ENCODE measurements around the gene ANO2.

ANO2 gene

GRCh38 chr12:5737778-5738177 lies 207.3 kb downstream of the ANO2 start:
- no peak for TF ChIP-seq CTCF (conservative IDR thresholded peaks at IDR 0.05; ENCODE audit: low read depth, low read length)
- H3K9ac ChIP-seq = no peak overlapping the region
- no peaks in the 10 kb centered on the region for H4K20me1 ChIP-seq (ENCODE audit: insufficient read depth)
- H2AFZ ChIP-seq (ENCODE audit: low read depth) = no peak overlapping the region
- no peaks in the 10 kb centered on the region for H3K36me3 ChIP-seq (ENCODE audit: insufficient read depth)
- no peak overlapping the region for H3K4me2 ChIP-seq
- H3K4me3 ChIP-seq (IDR thresholded peaks at IDR 0.05; ENCODE audit: insufficient read depth, low read depth, low read length) = no peak overlapping the region
- H3K27me3 ChIP-seq (ENCODE audit: insufficient read depth, low read depth) = no peaks in the 10 kb centered on the region
- no peaks in the 10 kb centered on the region for H3K4me1 ChIP-seq (ENCODE audit: low read depth, poor library complexity, severe bottlenecking)
- H3K27ac ChIP-seq = no peak overlapping the region
- no peaks in the 10 kb centered on the region for H3K79me2 ChIP-seq (ENCODE audit: insufficient read depth, low read depth)

GRCh38 chr12:5736527-5736926 lies 208.5 kb downstream of the ANO2 start:
- no peak for TF ChIP-seq CTCF (conservative IDR thresholded peaks at IDR 0.05; ENCODE audit: low read depth, low read length)
- Histone ChIP-seq H3K36me3 (ENCODE audit: insufficient read depth) (no peaks in the 10 kb centered on the region), H2AFZ (ENCODE audit: low read depth) (no peak overlapping the region), H3K4me2 (no peak overlapping the region), H3K9ac (no peak overlapping the region), H3K27ac (no peak overlapping the region), H4K20me1 (ENCODE audit: insufficient read depth) (no peaks in the 10 kb centered on the region), H3K4me1 (ENCODE audit: low read depth, poor library complexity, severe bottlenecking) (no peaks in the 10 kb centered on the region), H3K27me3 (ENCODE audit: insufficient read depth, low read depth) (no peaks in the 10 kb centered on the region), H3K79me2 (ENCODE audit: insufficient read depth, low read depth) (no peaks in the 10 kb centered on the region), H3K4me3 (IDR thresholded peaks at IDR 0.05; ENCODE audit: insufficient read depth, low read depth, low read length) (no peak overlapping the region)

GRCh38 chr12:5736016-5736415 lies 209.0 kb downstream of the ANO2 start:
- Histone ChIP-seq H3K79me2 (ENCODE audit: insufficient read depth, low read depth) (no peaks in the 10 kb centered on the region), H3K27ac (no peak overlapping the region), H2AFZ (ENCODE audit: low read depth) (no peak overlapping the region), H3K4me2 (no peak overlapping the region), H3K36me3 (ENCODE audit: insufficient read depth) (no peaks in the 10 kb centered on the region), H4K20me1 (ENCODE audit: insufficient read depth) (no peaks in the 10 kb centered on the region), H3K4me1 (ENCODE audit: low read depth, poor library complexity, severe bottlenecking) (no peaks in the 10 kb centered on the region), H3K27me3 (ENCODE audit: insufficient read depth, low read depth) (no peaks in the 10 kb centered on the region), H3K4me3 (IDR thresholded peaks at IDR 0.05; ENCODE audit: insufficient read depth, low read depth, low read length) (no peak overlapping the region), H3K9ac (no peak overlapping the region)
- no peak for TF ChIP-seq CTCF (conservative IDR thresholded peaks at IDR 0.05; ENCODE audit: low read depth, low read length)

GRCh38 chr12:5733916-5734315 lies 211.1 kb downstream of the ANO2 start:
- TF ChIP-seq CTCF (conservative IDR thresholded peaks at IDR 0.05; ENCODE audit: low read depth, low read length) = no peak
- Histone ChIP-seq H4K20me1 (ENCODE audit: insufficient read depth) (no peaks in the 10 kb centered on the region), H3K27me3 (ENCODE audit: insufficient read depth, low read depth) (no peaks in the 10 kb centered on the region), H3K36me3 (ENCODE audit: insufficient read depth) (no peaks in the 10 kb centered on the region), H3K4me2 (no peak overlapping the region), H3K9ac (no peak overlapping the region), H3K79me2 (ENCODE audit: insufficient read depth, low read depth) (no peaks in the 10 kb centered on the region), H3K27ac (no peak overlapping the region), H3K4me3 (IDR thresholded peaks at IDR 0.05; ENCODE audit: insufficient read depth, low read depth, low read length) (no peak overlapping the region), H2AFZ (ENCODE audit: low read depth) (no peak overlapping the region), H3K4me1 (ENCODE audit: low read depth, poor library complexity, severe bottlenecking) (no peaks in the 10 kb centered on the region)
